ENCODE data around the gene IL1RAPL2.
"Not testable (repeated sequence)": the region's sequence is repeated elsewhere in the genome, so short reads cannot be mapped to it uniquely, and the experiment has no call there.

IL1RAPL2 gene

DNA sequence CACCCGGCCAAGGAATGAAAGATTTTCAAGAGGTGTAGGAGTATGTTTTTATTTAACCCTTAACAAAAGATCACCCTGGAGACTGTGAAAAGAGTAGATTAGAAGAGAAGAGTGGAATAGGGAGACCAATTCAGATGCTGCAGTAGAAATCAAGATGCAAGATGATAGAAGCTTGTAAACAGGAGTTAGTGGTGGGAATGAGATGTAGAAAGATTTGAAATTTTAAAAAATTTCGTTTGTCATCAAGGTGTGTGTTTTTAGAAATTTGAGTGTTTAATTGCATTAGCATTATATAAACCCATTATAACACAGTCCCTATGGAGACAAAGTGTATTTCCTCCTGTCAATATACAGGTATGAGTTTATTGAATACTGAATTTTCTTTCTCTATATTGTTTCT is 42.1 kb upstream of the IL1RAPL2 start:
- H3K9me3 ChIP-seq (ENCODE audit: control insufficient read depth, insufficient read depth, low read depth, low read length): no peaks in the 10 kb centered on the region
- H3K4me1 ChIP-seq (ENCODE audit: control insufficient read depth, insufficient read depth, low read length): no peaks in the 10 kb centered on the region
- H3K36me3 ChIP-seq (ENCODE audit: control insufficient read depth in 2 of 2, insufficient read depth in 1 of 2, low read length in 2 of 2): no peaks in the 10 kb centered on the region
- ChIA-PET POLR2A (no interaction called here), CTCF (interaction anchor here (0.6 kb wide), 1 partner anchor 678 kb away, joined by 3 read pairs; no protein-coding TSS in a partner anchor)
- no peak overlapping the region for H3K27ac ChIP-seq (ENCODE audit: extremely low read depth, low read depth, low read length)
- TF ChIP-seq ZIC2 (tag by site-specific recombination; IDR thresholded peaks at IDR 0.05): no peak
- TF ChIP-seq ZNF707 (tag by site-specific recombination; IDR thresholded peaks at IDR 0.05): no peak
- TF ChIP-seq, protein P1, sequence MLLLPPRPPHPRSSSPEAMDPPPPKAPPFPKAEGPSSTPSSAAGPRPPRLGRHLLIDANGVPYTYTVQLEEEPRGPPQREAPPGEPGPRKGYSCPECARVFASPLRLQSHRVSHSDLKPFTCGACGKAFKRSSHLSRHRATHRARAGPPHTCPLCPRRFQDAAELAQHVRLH (tag by site-specific recombination; IDR thresholded peaks at IDR 0.05): no peak
- no peak for TF ChIP-seq ZNF221 (tag by site-specific recombination; IDR thresholded peaks at IDR 0.05; ENCODE audit: borderline replicate concordance)
- no peak for TF ChIP-seq MEIS1 (CRISPR knock-in tag; IDR thresholded peaks at IDR 0.05; ENCODE audit: borderline replicate concordance)
- TF ChIP-seq, protein P2, sequence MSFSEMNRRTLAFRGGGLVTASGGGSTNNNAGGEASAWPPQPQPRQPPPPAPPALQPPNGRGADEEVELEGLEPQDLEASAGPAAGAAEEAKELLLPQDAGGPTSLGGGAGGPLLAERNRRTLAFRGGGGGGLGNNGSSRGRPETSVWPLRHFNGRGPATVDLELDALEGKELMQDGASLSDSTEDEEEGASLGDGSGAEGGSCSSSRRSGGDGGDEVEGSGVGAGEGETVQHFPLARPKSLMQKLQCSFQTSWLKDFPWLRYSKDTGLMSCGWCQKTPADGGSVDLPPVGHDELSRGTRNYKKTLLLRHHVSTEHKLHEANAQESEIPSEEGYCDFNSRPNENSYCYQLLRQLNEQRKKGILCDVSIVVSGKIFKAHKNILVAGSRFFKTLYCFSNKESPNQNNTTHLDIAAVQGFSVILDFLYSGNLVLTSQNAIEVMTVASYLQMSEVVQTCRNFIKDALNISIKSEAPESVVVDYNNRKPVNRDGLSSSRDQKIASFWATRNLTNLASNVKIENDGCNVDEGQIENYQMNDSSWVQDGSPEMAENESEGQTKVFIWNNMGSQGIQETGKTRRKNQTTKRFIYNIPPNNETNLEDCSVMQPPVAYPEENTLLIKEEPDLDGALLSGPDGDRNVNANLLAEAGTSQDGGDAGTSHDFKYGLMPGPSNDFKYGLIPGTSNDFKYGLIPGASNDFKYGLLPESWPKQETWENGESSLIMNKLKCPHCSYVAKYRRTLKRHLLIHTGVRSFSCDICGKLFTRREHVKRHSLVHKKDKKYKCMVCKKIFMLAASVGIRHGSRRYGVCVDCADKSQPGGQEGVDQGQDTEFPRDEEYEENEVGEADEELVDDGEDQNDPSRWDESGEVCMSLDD (tag by site-specific recombination; IDR thresholded peaks at IDR 0.05): no peak
- TF ChIP-seq ZNF248 (tag by site-specific recombination; IDR thresholded peaks at IDR 0.05): no peak
- no peak overlapping the region for H3K4me3 ChIP-seq (ENCODE audit: low read depth, low read length)

DNA sequence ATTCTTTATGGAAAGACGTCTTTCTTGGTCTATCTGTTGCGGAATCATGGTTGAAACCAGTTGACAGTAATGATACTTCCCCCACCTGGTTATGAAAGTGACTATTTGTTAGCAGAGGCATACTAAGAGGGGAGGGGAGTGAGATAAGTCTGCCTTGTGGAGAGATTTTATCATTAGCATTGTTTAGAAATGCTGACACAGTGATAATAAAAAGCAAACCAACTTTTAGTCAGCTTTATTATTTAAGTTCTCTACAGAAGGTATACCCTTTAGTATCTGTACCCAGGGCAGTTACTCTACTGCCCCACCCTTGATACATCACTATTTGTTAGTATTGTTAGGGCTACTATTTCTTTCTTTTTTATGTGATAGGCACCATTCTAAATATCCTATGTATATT is 26.9 kb upstream of the IL1RAPL2 start:
- Histone ChIP-seq H3K4me1 (ENCODE audit: control insufficient read depth, insufficient read depth, low read length) (no peaks in the 10 kb centered on the region), H3K9me3 (ENCODE audit: control insufficient read depth, insufficient read depth, low read depth, low read length) (no peaks in the 10 kb centered on the region; the same call in 1 of the 2 replicates), H3K27ac (ENCODE audit: extremely low read depth, low read depth, low read length) (no peak overlapping the region), H3K36me3 (ENCODE audit: control insufficient read depth in 2 of 2, insufficient read depth in 1 of 2, low read length in 2 of 2) (no peaks in the 10 kb centered on the region), H3K4me3 (ENCODE audit: low read depth, low read length) (no peak overlapping the region)
- TF ChIP-seq PRDM1 (tag by site-specific recombination; IDR thresholded peaks at IDR 0.05): no peak
- TF ChIP-seq ZNF514 (tag by site-specific recombination; IDR thresholded peaks at IDR 0.05): no peak
- no peak for TF ChIP-seq ZNF202 (tag by site-specific recombination; IDR thresholded peaks at IDR 0.05; ENCODE audit: borderline replicate concordance)
- TF ChIP-seq GLIS1 (tag by site-specific recombination; IDR thresholded peaks at IDR 0.05): no peak
- TF ChIP-seq, protein P1 (tag by site-specific recombination; IDR thresholded peaks at IDR 0.05): no peak
- no peak for TF ChIP-seq ZNF777 (tag by site-specific recombination; IDR thresholded peaks at IDR 0.05; ENCODE audit: borderline replicate concordance)
- TF ChIP-seq ZNF10 (tag by site-specific recombination; IDR thresholded peaks at IDR 0.05): no peak
- TF ChIP-seq, protein P3, sequence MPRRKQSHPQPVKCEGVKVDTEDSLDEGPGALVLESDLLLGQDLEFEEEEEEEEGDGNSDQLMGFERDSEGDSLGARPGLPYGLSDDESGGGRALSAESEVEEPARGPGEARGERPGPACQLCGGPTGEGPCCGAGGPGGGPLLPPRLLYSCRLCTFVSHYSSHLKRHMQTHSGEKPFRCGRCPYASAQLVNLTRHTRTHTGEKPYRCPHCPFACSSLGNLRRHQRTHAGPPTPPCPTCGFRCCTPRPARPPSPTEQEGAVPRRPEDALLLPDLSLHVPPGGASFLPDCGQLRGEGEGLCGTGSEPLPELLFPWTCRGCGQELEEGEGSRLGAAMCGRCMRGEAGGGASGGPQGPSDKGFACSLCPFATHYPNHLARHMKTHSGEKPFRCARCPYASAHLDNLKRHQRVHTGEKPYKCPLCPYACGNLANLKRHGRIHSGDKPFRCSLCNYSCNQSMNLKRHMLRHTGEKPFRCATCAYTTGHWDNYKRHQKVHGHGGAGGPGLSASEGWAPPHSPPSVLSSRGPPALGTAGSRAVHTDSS (tag by site-specific recombination; IDR thresholded peaks at IDR 0.05): no peak
- TF ChIP-seq ZNF37A (tag by site-specific recombination; IDR thresholded peaks at IDR 0.05): no peak
- TF ChIP-seq YY2 (tag by site-specific recombination; IDR thresholded peaks at IDR 0.05): no peak
- TF ChIP-seq ZNF140 (tag by site-specific recombination; IDR thresholded peaks at IDR 0.05): no peak
- ChIA-PET CTCF (interaction anchor here (0.7 kb wide), 1 partner anchor 125 kb away, joined by 3 read pairs; no protein-coding TSS in a partner anchor), POLR2A (no interaction called here)

DNA sequence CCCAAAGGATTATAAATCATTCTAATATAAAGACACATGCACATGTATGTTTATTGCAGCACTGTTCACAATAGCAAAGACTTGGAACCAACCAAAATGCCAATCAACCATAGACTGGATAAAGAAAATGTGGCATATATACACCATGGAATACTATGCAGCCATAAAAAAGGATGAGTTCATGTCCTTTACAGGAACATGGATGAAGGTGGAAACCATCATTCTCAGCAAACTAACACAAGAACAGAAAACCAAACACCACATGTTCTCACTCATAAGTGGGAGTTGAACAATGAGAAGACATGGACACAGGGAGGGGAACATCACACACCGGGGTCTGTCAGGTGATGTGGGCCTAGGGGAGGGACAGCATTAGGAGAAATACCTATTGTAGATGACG is 23.6 kb upstream of the IL1RAPL2 start:
- CTCF ChIA-PET: interaction anchor here (1.2 kb wide), 1 partner anchor 23 kb away, joined by 4 read pairs; the partner anchor contains the start of gene IL1RAPL2
- H3K9me3 ChIP-seq (ENCODE audit: control insufficient read depth, insufficient read depth, low read depth, low read length); H3K36me3 ChIP-seq (ENCODE audit: control insufficient read depth in 2 of 2, insufficient read depth in 1 of 2, low read length in 2 of 2); H3K4me1 ChIP-seq (ENCODE audit: control insufficient read depth, insufficient read depth, low read length); H3K27ac ChIP-seq (ENCODE audit: extremely low read depth, low read depth, low read length); H3K4me3 ChIP-seq (ENCODE audit: low read depth, low read length); POLR2A ChIA-PET: not testable (repeated sequence)
- TF ChIP-seq ZNF146 (tag by site-specific recombination; IDR thresholded peaks at IDR 0.05): peak; percentile 68
- TF ChIP-seq, protein P4, sequence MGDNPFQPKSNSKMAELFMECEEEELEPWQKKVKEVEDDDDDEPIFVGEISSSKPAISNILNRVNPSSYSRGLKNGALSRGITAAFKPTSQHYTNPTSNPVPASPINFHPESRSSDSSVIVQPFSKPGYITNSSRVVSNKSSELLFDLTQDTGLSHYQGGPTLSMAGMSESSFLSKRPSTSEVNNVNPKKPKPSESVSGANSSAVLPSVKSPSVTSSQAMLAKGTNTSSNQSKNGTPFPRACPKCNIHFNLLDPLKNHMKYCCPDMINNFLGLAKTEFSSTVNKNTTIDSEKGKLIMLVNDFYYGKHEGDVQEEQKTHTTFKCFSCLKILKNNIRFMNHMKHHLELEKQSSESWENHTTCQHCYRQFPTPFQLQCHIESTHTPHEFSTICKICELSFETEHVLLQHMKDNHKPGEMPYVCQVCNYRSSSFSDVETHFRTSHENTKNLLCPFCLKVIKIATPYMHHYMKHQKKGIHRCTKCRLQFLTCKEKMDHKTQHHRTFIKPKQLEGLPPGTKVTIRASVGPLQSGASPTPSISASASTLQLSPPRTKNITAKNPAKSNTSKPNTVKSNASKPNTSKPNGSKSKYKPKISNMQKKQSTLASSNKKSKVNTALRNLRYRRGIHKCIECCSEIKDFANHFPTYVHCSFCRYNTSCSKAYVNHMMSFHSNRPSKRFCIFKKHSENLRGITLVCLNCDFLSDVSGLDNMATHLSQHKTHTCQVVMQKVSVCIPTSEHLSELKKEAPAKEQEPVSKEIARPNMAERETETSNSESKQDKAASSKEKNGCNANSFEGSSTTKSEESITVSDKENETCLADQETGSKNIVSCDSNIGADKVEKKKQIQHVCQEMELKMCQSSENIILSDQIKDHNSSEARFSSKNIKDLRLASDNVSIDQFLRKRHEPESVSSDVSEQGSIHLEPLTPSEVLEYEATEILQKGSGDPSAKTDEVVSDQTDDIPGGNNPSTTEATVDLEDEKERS (tag by site-specific recombination; IDR thresholded peaks at IDR 0.05): 0 out of 2 replicates have a peak, but pooled peaks have one; percentile 66

Measured in HEK293 (cell line).